ENCODE measurements around the gene ZNF436. TPM values are rescaled to one million over a fixed set of nuclear protein-coding genes. Genes with fewer than 3 reads are reported as not detected.

The ZNF436 gene
- total RNA-seq, 2 experiments from 2014 or later: 3.7 to 4.0 TPM

GRCh38 chr1:23385119-23385621 lies 15.5 kb upstream of the ZNF436 start:
- CTCF ChIA-PET: no interaction called here
- H3K27ac Mint-ChIP-seq: no peak overlapping the region
- no peak for ATAC-seq (ENCODE audit: poor library complexity)
- H3K4me3 Mint-ChIP-seq: no peak overlapping the region
- Histone ChIP-seq H3K27me3 (ENCODE audit: control insufficient read depth in 1 of 2, insufficient read depth in 2 of 2, low read length in 2 of 2) (no peaks in the 10 kb centered on the region), H3K36me3 (ENCODE audit: insufficient read depth, low read length) (peaks cover 4% of the 10 kb centered on the region), H3K9me3 (ENCODE audit: control insufficient read depth in 1 of 2, insufficient read depth in 1 of 2, low read length in 2 of 2) (no peaks in the 10 kb centered on the region), H3K27ac (ENCODE audit: low read depth in 1 of 2, low read length in 2 of 2) (no peak overlapping the region), H3K4me3 (ENCODE audit: low read length) (no peak overlapping the region), H3K4me1 (ENCODE audit: insufficient read depth, low read length) (no peaks in the 10 kb centered on the region)
- POLR2A ChIA-PET: interaction anchor here (1.3 kb wide), 1 partner anchor 19 kb away, joined by 4 read pairs; no protein-coding TSS in a partner anchor
- H3K36me3 Mint-ChIP-seq (ENCODE audit: low read depth): peaks cover 51% of the 10 kb centered on the region
- no peaks in the 10 kb centered on the region for H3K4me1 Mint-ChIP-seq (ENCODE audit: low read depth)
- TF ChIP-seq CTCF (IDR thresholded peaks at IDR 0.05): no peak
- no peak for DNase-seq
- H3K9me3 Mint-ChIP-seq: no peaks in the 10 kb centered on the region
- intact Hi-C loops (cut with DNase I, micrococcal nuclease): no loop called here
- no peaks in the 10 kb centered on the region for H3K27me3 Mint-ChIP-seq

DNA sequence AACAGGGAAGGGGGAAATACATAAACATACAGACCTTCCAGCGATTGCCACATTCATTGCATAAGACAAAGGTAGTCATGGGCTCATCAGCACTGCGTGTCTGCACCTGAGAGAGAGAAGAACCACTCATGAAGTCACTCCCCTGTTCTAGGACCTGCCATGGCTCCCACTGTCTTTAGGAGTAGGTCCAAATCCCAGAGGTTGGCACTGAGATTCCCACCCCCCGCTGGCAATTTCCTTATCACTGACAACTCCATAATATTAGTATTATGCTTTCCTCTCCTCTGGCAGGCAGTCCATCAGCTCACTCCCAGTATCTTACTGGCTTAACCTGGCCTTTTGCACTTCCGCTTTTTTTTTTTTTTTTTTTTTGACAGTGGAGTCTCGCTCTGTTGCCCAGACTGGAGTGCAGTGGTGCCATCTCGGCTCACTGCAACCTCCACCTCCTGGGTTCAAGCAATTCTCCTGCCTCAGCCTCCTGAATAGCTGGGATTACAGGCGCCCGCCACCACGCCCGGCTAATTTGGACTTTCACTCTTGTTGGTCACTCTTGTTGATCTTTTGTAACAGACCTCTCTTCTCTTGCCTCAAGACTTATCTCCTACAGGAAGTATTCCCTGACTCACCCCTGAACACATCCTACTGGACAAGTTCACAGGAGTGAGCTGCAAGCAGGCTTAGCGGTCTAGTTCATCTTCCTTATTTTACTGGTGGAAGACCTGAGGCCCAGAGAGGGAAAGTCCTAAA lies 14.8 kb upstream of the ZNF436 start:
- no peaks in the 10 kb centered on the region for H3K27me3 ChIP-seq (ENCODE audit: control insufficient read depth in 1 of 2, insufficient read depth in 2 of 2, low read length in 2 of 2)
- Mint-ChIP-seq H3K27ac (no peak overlapping the region), H3K9me3 (no peaks in the 10 kb centered on the region), H3K4me1 (ENCODE audit: low read depth) (no peaks in the 10 kb centered on the region), H3K27me3 (no peaks in the 10 kb centered on the region), H3K4me3 (no peak overlapping the region), H3K36me3 (ENCODE audit: low read depth) (peaks cover 53% of the 10 kb centered on the region)
- DNase-seq (no peak), ATAC-seq (ENCODE audit: poor library complexity) (no peak)
- intact Hi-C loops (cut with DNase I, micrococcal nuclease): no loop called here
- no peak overlapping the region for H3K4me3 ChIP-seq (ENCODE audit: low read length)
- ChIA-PET CTCF (no interaction called here), POLR2A (no interaction called here)
- no peak overlapping the region for H3K27ac ChIP-seq (ENCODE audit: low read depth in 1 of 2, low read length in 2 of 2)
- peaks cover 4% of the 10 kb centered on the region for H3K36me3 ChIP-seq (ENCODE audit: insufficient read depth, low read length)
- no peaks in the 10 kb centered on the region for H3K9me3 ChIP-seq (ENCODE audit: control insufficient read depth in 1 of 2, insufficient read depth in 1 of 2, low read length in 2 of 2)
- no peak for TF ChIP-seq CTCF (IDR thresholded peaks at IDR 0.05)
- H3K4me1 ChIP-seq (ENCODE audit: insufficient read depth, low read length): no peaks in the 10 kb centered on the region

DNA sequence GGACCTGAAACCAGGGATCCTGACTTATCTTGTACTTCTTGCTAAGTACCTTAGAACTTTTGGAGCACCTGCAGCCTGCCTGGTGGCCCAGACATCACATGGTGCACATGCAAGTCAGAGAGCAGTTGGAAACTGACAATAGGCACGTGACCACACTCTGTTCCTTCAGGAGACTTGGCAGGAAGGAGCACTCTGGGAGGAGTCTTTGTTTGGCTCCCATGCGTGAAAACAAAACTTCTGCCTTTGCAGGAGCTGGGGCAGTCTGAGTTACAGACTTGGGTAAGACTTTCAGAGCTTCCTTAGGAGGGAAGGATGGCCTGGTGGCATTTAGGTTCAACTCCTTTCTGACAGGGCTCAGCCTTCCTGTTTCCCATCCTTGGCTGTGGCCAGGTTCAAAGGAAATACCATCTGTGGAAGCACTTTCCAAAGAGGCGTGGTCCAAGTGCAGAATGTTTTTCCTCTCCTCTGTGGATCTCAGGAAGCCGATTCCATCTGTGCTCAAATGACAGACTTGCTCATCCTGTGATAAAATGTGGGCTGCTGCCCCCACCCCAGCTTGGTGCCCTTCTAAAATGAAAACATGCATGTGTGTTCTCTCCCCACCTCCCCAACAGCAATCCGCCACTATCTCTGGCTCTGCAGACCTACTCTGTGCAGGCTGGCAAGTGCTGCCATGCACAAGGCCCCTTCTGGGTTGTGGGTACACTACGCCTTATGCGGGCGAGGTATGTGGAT lies 14.1 kb upstream of the ZNF436 start:
- Mint-ChIP-seq H3K4me3 (no peak overlapping the region), H3K36me3 (ENCODE audit: low read depth) (peaks cover 53% of the 10 kb centered on the region), H3K27me3 (no peaks in the 10 kb centered on the region), H3K9me3 (no peaks in the 10 kb centered on the region), H3K4me1 (ENCODE audit: low read depth) (no peaks in the 10 kb centered on the region), H3K27ac (no peak overlapping the region)
- POLR2A ChIA-PET: no interaction called here
- no peak for ATAC-seq (ENCODE audit: poor library complexity)
- no peak for DNase-seq
- no peaks in the 10 kb centered on the region for H3K9me3 ChIP-seq (ENCODE audit: control insufficient read depth in 1 of 2, insufficient read depth in 1 of 2, low read length in 2 of 2)
- intact Hi-C loops (cut with DNase I, micrococcal nuclease): no loop called here
- H3K27me3 ChIP-seq (ENCODE audit: control insufficient read depth in 1 of 2, insufficient read depth in 2 of 2, low read length in 2 of 2): no peaks in the 10 kb centered on the region
- no peak for TF ChIP-seq CTCF (IDR thresholded peaks at IDR 0.05)
- peaks cover 4% of the 10 kb centered on the region for H3K36me3 ChIP-seq (ENCODE audit: insufficient read depth, low read length)
- CTCF ChIA-PET: no interaction called here
- no peak overlapping the region for H3K4me3 ChIP-seq (ENCODE audit: low read length)
- H3K27ac ChIP-seq (ENCODE audit: low read depth in 1 of 2, low read length in 2 of 2): no peak overlapping the region
- no peaks in the 10 kb centered on the region for H3K4me1 ChIP-seq (ENCODE audit: insufficient read depth, low read length)

Measured in CD4-positive, alpha-beta T cell (primary cell).